Measurements from ENCODE around the gene POM121L2. TPM values are rescaled to one million over a fixed set of nuclear protein-coding genes. Genes with fewer than 3 reads are reported as not detected.

The POM121L2 gene
- total and polyA plus RNA-seq, 10 of the 15 experiments (the other 5 are each of a cell fraction or from before 2014, with no cell fraction given) = 0.04 TPM; not detected in 9

DNA sequence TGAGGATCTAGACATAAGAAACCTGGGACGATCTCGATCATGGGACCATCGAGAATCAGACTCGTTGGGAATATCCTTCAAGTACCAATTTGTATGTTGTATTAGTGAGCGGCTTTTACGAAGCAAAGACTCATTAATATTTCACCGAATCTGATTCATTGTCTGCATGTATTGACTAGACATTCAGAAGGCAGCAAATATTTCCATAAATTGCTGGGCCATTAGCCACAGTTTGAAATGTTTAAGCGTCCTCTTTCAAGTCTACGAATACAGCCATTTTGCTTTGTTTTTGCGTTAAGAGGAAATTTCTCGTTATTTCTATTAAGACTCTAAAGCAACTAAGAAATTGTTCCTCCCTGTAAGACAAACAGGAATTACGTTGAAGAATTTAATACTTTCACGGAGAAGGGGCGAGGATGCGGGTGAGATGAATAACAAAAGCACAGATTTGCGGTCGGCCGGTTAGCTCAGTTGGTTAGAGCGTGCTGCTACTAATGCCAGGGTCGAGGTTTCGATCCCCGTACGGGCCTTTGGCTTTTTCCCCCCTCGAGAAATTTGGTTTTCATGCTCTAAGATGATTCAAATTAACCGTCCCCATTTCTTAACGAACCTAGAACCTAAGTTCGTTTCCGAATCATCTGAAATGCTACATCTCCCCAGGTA is 18.5 kb downstream of the POM121L2 start (continued):
- TF ChIP-seq, protein P1, sequence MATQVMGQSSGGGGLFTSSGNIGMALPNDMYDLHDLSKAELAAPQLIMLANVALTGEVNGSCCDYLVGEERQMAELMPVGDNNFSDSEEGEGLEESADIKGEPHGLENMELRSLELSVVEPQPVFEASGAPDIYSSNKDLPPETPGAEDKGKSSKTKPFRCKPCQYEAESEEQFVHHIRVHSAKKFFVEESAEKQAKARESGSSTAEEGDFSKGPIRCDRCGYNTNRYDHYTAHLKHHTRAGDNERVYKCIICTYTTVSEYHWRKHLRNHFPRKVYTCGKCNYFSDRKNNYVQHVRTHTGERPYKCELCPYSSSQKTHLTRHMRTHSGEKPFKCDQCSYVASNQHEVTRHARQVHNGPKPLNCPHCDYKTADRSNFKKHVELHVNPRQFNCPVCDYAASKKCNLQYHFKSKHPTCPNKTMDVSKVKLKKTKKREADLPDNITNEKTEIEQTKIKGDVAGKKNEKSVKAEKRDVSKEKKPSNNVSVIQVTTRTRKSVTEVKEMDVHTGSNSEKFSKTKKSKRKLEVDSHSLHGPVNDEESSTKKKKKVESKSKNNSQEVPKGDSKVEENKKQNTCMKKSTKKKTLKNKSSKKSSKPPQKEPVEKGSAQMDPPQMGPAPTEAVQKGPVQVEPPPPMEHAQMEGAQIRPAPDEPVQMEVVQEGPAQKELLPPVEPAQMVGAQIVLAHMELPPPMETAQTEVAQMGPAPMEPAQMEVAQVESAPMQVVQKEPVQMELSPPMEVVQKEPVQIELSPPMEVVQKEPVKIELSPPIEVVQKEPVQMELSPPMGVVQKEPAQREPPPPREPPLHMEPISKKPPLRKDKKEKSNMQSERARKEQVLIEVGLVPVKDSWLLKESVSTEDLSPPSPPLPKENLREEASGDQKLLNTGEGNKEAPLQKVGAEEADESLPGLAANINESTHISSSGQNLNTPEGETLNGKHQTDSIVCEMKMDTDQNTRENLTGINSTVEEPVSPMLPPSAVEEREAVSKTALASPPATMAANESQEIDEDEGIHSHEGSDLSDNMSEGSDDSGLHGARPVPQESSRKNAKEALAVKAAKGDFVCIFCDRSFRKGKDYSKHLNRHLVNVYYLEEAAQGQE (IDR thresholded peaks at IDR 0.05; ENCODE audit: low read depth, low read length) = no peak
- TF ChIP-seq ZNF24 (IDR thresholded peaks at IDR 0.05) = peak; percentile 57; the same call in 1 of the 2 replicates
- TF ChIP-seq RUNX3 (IDR thresholded peaks at IDR 0.05; ENCODE audit: low read length) = peak; percentile 62; the same call in 1 of the 2 replicates

DNA sequence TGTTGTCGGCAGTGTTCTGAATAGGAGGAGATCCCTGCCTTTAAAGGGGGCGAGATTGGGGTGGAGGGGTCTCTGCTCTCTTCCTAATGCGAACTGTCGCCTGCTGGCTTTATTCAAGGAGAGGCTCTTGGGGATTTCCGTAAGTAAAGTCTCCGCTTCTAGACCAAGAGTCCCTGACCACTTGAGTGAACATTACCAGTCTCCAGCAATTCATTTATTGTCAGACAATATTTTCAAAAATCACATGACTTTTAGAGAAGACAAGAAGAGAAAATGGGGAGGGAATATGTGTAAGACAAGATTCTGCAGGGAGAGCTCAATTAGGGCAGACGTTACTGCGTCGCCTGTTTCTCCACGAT is 21.2 kb downstream of the POM121L2 start:
- POLR2A ChIA-PET = interaction anchor here (0.6 kb wide), 1 partner anchor 204 kb away, joined by 4 read pairs; no protein-coding TSS in a partner anchor
- FAIRE-seq = no peak
- TF ChIP-seq, protein P2, sequence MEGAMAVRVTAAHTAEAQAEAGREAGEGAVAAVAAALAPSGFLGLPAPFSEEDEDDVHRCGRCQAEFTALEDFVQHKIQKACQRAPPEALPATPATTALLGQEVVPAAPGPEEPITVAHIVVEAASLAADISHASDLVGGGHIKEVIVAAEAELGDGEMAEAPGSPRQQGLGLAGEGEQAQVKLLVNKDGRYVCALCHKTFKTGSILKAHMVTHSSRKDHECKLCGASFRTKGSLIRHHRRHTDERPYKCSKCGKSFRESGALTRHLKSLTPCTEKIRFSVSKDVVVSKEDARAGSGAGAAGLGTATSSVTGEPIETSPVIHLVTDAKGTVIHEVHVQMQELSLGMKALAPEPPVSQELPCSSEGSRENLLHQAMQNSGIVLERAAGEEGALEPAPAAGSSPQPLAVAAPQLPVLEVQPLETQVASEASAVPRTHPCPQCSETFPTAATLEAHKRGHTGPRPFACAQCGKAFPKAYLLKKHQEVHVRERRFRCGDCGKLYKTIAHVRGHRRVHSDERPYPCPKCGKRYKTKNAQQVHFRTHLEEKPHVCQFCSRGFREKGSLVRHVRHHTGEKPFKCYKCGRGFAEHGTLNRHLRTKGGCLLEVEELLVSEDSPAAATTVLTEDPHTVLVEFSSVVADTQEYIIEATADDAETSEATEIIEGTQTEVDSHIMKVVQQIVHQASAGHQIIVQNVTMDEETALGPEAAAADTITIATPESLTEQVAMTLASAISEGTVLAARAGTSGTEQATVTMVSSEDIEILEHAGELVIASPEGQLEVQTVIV (IDR thresholded peaks at IDR 0.05; ENCODE audit: borderline replicate concordance, partially characterized antibody) = no peak
- TF ChIP-seq, protein P3, sequence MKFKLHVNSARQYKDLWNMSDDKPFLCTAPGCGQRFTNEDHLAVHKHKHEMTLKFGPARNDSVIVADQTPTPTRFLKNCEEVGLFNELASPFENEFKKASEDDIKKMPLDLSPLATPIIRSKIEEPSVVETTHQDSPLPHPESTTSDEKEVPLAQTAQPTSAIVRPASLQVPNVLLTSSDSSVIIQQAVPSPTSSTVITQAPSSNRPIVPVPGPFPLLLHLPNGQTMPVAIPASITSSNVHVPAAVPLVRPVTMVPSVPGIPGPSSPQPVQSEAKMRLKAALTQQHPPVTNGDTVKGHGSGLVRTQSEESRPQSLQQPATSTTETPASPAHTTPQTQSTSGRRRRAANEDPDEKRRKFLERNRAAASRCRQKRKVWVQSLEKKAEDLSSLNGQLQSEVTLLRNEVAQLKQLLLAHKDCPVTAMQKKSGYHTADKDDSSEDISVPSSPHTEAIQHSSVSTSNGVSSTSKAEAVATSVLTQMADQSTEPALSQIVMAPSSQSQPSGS (IDR thresholded peaks at IDR 0.05; ENCODE audit: low read length) = no peak
- TF ChIP-seq, protein P4, sequence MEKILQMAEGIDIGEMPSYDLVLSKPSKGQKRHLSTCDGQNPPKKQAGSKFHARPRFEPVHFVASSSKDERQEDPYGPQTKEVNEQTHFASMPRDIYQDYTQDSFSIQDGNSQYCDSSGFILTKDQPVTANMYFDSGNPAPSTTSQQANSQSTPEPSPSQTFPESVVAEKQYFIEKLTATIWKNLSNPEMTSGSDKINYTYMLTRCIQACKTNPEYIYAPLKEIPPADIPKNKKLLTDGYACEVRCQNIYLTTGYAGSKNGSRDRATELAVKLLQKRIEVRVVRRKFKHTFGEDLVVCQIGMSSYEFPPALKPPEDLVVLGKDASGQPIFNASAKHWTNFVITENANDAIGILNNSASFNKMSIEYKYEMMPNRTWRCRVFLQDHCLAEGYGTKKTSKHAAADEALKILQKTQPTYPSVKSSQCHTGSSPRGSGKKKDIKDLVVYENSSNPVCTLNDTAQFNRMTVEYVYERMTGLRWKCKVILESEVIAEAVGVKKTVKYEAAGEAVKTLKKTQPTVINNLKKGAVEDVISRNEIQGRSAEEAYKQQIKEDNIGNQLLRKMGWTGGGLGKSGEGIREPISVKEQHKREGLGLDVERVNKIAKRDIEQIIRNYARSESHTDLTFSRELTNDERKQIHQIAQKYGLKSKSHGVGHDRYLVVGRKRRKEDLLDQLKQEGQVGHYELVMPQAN (conservative IDR thresholded peaks at IDR 0.05) = no peak
- TF ChIP-seq TARDBP (IDR thresholded peaks at IDR 0.05; ENCODE audit: borderline replicate concordance) = no peak
- TF ChIP-seq, protein P5, sequence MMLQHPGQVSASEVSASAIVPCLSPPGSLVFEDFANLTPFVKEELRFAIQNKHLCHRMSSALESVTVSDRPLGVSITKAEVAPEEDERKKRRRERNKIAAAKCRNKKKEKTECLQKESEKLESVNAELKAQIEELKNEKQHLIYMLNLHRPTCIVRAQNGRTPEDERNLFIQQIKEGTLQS (IDR thresholded peaks at IDR 0.05; ENCODE audit: borderline replicate concordance, extremely low read depth, low read depth, low read length) = no peak

More for the DNA sequence above, 21.2 kb downstream of the POM121L2 start:
- Histone ChIP-seq H2AFZ (ENCODE audit: control insufficient read depth, low read depth, low read length) (no peak overlapping the region), H3K9me3 (replicated peaks; ENCODE audit: control insufficient read depth, insufficient read depth, low read length) (peaks cover 6% of the 10 kb centered on the region), H3K4me1 (ENCODE audit: control insufficient read depth, insufficient read depth, low read length) (no peaks in the 10 kb centered on the region; the same call in 1 of the 2 replicates), H3K4me3 (no peak overlapping the region), H3K4me2 (ENCODE audit: control insufficient read depth, insufficient read depth) (no peak overlapping the region), H3K9ac (ENCODE audit: control insufficient read depth, insufficient read depth, low read length) (no peak overlapping the region), H4K20me1 (ENCODE audit: control insufficient read depth, insufficient read depth) (no peaks in the 10 kb centered on the region), H3K27me3 (replicated peaks in 1 of 2; ENCODE audit: control insufficient read depth in 2 of 2, insufficient read depth in 2 of 2, low read length in 1 of 2) (peaks cover 0 to under 1% of the 10 kb centered on the region in 2 experiments; a peak in 2 of 4 replicates), H3K27ac (ENCODE audit: control insufficient read depth, insufficient read depth) (no peak overlapping the region), H3K79me2 (ENCODE audit: control insufficient read depth, insufficient read depth, low read length) (no peaks in the 10 kb centered on the region), H3K36me3 (ENCODE audit: control insufficient read depth in 2 of 2, insufficient read depth in 2 of 2, low read length in 1 of 2) (no peaks in the 10 kb centered on the region)
- ChIA-PET SMC1A (ENCODE audit: uncharacterized antibody, unreplicated experiment) (interaction anchor here (0.7 kb wide), 1 partner anchor 1554 kb away, joined by 5 read pairs; no protein-coding TSS in a partner anchor), RAD21 (ENCODE audit: unreplicated experiment) (no interaction called here), CTCF (no interaction called here)
- intact Hi-C loops (cut with micrococcal nuclease; ENCODE audit: unreplicated experiment) = no loop called here
- in situ Hi-C loops (cut with MboI) = no loop called here
- ATAC-seq = no peak; the same call in 2 of the 3 replicates
- 51% methylated on average over 10 of the region's 10 CpGs for WGBS (ENCODE audit: insufficient coverage, insufficient replicate concordance, low lambda C conversion rate, missing lambda C conversion rate)
- BruUV-seq (replicated peaks) = no TSS peak
- no peak for DNase-seq (ENCODE audit: low read depth, low spot score)

Data from GM12878 (cell line).